ENCODE data around the gene CSRP1.
A peak's percentile ranks its signal among the peaks of the same experiment; 100 is the strongest.

The CSRP1 gene

DNA sequence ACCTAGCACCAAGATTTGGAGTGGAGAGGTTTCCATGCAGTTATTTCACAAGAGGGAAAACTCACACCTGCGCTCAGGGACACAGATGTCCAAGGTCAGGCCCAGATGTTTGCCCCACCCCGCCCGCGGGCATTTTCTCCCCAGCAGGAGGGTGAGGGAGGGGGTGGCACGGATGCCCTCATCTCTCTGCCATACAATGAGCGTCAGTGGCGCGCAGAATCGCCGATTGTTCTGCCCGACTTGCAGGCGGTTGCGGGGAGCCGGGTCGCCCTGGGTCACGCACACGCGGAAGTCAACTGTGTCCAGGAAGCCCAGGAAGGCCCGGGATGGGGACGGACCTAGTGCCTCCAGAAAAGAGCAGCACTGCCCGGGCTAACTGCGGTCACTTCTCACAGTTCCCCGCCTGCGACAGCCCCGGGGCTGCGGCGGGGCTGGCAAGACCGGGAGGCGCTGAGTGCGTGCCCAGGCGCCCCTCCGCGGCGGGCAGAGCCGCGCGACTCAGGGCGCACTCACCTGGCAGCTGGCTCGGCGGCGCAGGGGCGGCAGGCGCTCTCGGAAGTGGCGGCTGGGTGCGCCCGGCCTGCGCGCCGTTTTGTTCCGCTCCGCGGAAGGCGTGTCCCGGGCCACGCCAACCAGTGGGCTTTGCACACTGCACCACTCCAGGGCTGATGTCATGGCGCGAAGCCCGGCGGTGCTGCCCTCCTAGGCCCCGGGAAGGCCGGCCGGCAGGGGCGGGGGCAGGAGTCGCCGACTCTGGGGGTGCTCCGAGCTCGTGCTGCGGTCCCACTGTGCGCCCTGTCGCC is at the start of gene CSRP1:
Gene CSRP1, minus strand, starts transcription at position 567 of the 803 bp plus-strand sequence. CDS start 10,820 bp downstream, outside the sequence.
- Histone ChIP-seq H3K4me3 (ENCODE audit: low read depth, low read length) (peak within 1 kb of the TSS; percentile 84), H3K27me3 (replicated peaks) (no peaks in the 10 kb centered on the region), H3K36me3 (replicated peaks) (peaks cover 18% of the 10 kb centered on the region), H3K27ac (peak within 1 kb of the TSS; percentile 98)
- in situ Hi-C loops (cut with HindIII; ENCODE audit: low pct_ligation_motif_present, low sequenced_read_pairs): no loop called here
- DNase-seq: peak; percentile 79
- TF ChIP-seq, protein P1, sequence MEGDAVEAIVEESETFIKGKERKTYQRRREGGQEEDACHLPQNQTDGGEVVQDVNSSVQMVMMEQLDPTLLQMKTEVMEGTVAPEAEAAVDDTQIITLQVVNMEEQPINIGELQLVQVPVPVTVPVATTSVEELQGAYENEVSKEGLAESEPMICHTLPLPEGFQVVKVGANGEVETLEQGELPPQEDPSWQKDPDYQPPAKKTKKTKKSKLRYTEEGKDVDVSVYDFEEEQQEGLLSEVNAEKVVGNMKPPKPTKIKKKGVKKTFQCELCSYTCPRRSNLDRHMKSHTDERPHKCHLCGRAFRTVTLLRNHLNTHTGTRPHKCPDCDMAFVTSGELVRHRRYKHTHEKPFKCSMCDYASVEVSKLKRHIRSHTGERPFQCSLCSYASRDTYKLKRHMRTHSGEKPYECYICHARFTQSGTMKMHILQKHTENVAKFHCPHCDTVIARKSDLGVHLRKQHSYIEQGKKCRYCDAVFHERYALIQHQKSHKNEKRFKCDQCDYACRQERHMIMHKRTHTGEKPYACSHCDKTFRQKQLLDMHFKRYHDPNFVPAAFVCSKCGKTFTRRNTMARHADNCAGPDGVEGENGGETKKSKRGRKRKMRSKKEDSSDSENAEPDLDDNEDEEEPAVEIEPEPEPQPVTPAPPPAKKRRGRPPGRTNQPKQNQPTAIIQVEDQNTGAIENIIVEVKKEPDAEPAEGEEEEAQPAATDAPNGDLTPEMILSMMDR (IDR thresholded peaks at IDR 0.05; ENCODE audit: low read depth, low read length, missing control alignments): no peak

DNA sequence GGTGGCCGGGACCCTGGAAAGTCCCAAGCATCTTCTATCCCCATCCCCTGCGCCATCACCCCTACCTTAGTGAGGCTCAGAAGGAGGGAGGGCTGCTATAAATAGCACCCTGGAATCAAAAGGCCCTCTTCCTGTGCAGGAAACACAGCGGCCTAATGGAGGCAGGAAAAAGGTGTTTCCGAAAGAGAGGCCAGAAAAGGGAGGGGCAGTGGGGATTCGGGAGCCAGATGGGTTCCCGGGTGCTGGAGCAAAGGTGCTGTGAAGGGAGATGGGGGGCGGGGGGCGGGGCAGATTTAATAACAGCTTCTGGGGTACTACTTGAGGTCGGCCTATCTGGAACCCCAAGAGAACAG is 48.6 kb upstream of the CSRP1 start:
- Histone ChIP-seq H3K36me3 (replicated peaks) (no peaks in the 10 kb centered on the region), H3K27me3 (replicated peaks) (no peaks in the 10 kb centered on the region), H3K4me3 (ENCODE audit: low read depth, low read length) (no peak overlapping the region), H3K27ac (no peak overlapping the region)
- TF ChIP-seq, protein P1 (IDR thresholded peaks at IDR 0.05; ENCODE audit: low read depth, low read length, missing control alignments): no peak
- in situ Hi-C loops (cut with HindIII; ENCODE audit: low pct_ligation_motif_present, low sequenced_read_pairs): no loop called here
- no peak for DNase-seq

DNA sequence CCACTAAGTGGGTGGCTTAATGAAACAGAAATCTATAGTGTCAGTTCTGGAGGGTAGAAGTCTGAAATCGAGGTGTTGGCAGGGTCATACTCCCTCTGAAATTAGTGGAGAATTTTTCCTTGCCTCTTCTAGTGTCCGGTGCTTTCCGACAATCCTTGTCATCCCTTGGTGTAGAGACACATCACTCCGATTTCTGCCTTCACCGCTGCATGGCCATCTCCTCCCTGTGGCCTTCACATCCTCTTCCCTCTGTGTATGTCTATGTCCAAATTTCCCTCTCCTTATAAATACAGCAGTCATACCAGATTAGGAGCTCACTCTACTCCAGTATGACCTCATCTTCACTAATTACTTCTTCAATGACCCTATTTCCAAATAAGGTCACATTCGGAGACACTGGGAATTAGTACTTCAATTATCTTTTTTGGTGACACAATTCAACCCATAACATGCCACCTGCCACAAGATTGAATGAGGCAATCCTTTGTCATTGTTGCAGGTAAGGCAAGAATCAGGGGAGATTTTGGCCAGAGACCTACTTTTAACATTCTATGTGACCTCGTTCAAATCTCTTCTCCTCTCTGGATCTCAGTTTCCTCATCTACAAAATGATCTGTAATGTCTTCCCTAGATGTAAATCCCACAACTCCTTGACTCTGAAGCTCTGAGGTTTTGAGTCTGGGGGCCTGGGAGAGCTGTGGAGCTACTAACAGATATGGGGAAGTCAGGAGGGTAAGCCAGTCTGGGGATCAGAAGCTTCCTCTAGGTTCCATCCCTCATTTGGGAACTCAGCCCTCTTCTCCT is 48.1 kb upstream of the CSRP1 start:
- in situ Hi-C loops (cut with HindIII; ENCODE audit: low pct_ligation_motif_present, low sequenced_read_pairs): no loop called here
- Histone ChIP-seq H3K36me3 (replicated peaks) (no peaks in the 10 kb centered on the region), H3K27me3 (replicated peaks) (no peaks in the 10 kb centered on the region), H3K4me3 (ENCODE audit: low read depth, low read length) (no peak overlapping the region), H3K27ac (no peak overlapping the region)
- TF ChIP-seq, protein P1 (IDR thresholded peaks at IDR 0.05; ENCODE audit: low read depth, low read length, missing control alignments): no peak
- DNase-seq: no peak

DNA sequence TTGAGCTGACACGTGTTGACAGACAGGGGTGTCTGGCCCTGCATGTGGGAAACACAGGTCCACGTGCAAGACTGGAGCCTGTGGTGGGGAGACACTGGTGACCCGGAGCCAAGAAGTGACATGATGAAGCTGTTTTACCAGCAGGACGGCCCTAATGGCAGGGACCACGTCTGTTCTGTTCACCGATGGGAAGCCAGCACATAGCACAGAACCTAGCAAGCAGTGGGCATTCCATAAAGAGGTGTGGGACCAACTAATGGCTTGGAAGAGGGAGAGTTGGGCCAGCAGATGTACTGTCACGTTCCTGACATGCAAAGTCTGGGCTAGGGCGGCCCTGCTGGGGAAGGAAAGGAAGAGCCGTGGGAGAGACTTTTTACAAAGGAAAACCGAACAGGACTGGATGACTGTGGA is 47.3 kb upstream of the CSRP1 start:
- DNase-seq: no peak
- H3K36me3 ChIP-seq (replicated peaks): no peaks in the 10 kb centered on the region
- H3K27me3 ChIP-seq (replicated peaks): no peaks in the 10 kb centered on the region
- in situ Hi-C loops (cut with HindIII; ENCODE audit: low pct_ligation_motif_present, low sequenced_read_pairs): no loop called here
- TF ChIP-seq, protein P1 (IDR thresholded peaks at IDR 0.05; ENCODE audit: low read depth, low read length, missing control alignments): no peak
- no peak overlapping the region for H3K4me3 ChIP-seq (ENCODE audit: low read depth, low read length)
- no peak overlapping the region for H3K27ac ChIP-seq

DNA sequence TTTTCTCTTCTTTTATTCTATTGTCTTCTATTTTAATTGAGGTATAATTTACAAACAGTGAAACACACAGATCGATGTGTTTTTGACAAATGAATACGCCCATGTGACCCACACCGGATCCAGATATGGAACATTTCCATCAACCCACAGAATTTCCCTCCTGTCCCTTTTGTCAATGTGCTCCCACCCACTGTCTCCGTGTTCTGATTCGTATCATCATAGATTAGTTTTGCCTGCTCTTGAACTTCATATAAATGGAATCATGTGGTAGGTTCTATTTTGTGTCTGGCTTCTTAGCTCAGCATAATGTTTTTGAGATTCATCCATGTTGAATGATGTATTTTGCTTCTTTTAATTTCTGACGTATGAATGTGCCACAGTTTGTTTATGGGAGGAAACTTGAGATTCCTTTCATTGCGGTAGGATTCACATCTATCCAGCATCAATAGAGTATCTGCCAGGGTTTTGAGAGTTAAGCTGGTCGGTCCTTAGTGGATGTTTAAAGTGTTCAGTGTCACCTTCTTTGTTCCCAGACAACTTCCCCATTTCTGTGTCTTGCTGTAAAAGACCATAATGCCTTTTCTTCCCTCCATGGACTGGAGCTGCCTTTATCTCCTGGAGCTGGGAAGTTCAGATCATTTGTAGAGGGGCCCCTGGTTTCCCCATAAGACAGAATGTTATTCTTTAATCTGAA is 46.7 kb upstream of the CSRP1 start:
- DNase-seq: no peak
- no peaks in the 10 kb centered on the region for H3K36me3 ChIP-seq (replicated peaks)
- H3K27me3 ChIP-seq (replicated peaks): no peaks in the 10 kb centered on the region
- peak overlapping the region; percentile 74 for H3K27ac ChIP-seq
- in situ Hi-C loops (cut with HindIII; ENCODE audit: low pct_ligation_motif_present, low sequenced_read_pairs): no loop called here
- H3K4me3 ChIP-seq (ENCODE audit: low read depth, low read length): no peak overlapping the region
- TF ChIP-seq, protein P1 (IDR thresholded peaks at IDR 0.05; ENCODE audit: low read depth, low read length, missing control alignments): no peak
